ENCODE data around the gene DHX30. TPM values are rescaled to one million over a fixed set of nuclear protein-coding genes. Genes with fewer than 3 reads are reported as not detected.

Gene DHX30
- total and polyA plus RNA-seq, 2 of the 4 experiments (the other 2 are of a cell fraction): 55.6 to 57.2 TPM

GRCh38 chr3:47772047-47772446 is 30.9 kb upstream of the DHX30 start:
- H3K79me1 ChIP-seq (ENCODE audit: low read depth in 1 of 2, low read length in 2 of 2): peaks cover 0 to 64% of the 10 kb centered on the region in 2 experiments; a peak in 3 of 4 replicates
- H3K4me2 ChIP-seq (ENCODE audit: low read depth, low read length): no peak overlapping the region
- peaks cover 54% of the 10 kb centered on the region for H4K20me1 ChIP-seq (ENCODE audit: insufficient read depth, low read length)
- peaks cover 17% of the 10 kb centered on the region for H3K36me3 ChIP-seq (ENCODE audit: control insufficient read depth, insufficient read depth, low read length)
- dilution Hi-C loops (cut with HindIII; ENCODE audit: low sequenced_read_pairs, unreplicated experiment) (no loop called here), in situ Hi-C loops (cut with MboI; ENCODE audit: low sequenced_read_pairs) (no loop called here), intact Hi-C loops (cut with micrococcal nuclease) (loop anchor here (10.0 kb wide), 1 partner anchor 57 kb away; no protein-coding TSS in a partner anchor)
- H3K23ac ChIP-seq (ENCODE audit: low read depth, low read length): no peak overlapping the region
- no peaks in the 10 kb centered on the region; the same call in 1 of the 2 replicates for H3K9me1 ChIP-seq (ENCODE audit: insufficient read depth, low read length)
- no peak overlapping the region for H4K5ac ChIP-seq (ENCODE audit: low read depth, low read length)
- no peak overlapping the region for H2BK120ac ChIP-seq (ENCODE audit: low read depth, low read length)
- no peak overlapping the region for H3K4ac ChIP-seq (ENCODE audit: low read depth, low read length)
- no peak for ATAC-seq (ENCODE audit: low read depth)
- TF ChIP-seq MAFK (IDR thresholded peaks at IDR 0.05; ENCODE audit: low read depth, low read length): no peak
- no peak for TF ChIP-seq ELK1 (IDR thresholded peaks at IDR 0.05; ENCODE audit: borderline replicate concordance, low read depth, low read length)
- TF ChIP-seq POLR2A (IDR thresholded peaks at IDR 0.05; ENCODE audit: low read depth, low read length): no peak
- no CpG with 5 or more reads among the region's 8 CpGs for WGBS, 2 experiments (ENCODE audit: extremely low coverage in 2 of 2, insufficient read length in 1 of 2)
- no peak overlapping the region for H4K91ac ChIP-seq (ENCODE audit: insufficient read depth, low read depth, low read length)
- H2AFZ ChIP-seq (replicated peaks; ENCODE audit: low read length, poor library complexity): no peak overlapping the region
- ChIA-PET CTCF (interaction anchor here (0.6 kb wide), 1 partner anchor 242 kb away, joined by 3 read pairs; no protein-coding TSS in a partner anchor), POLR2A (ENCODE audit: unreplicated experiment) (no interaction called here)
- H4K8ac ChIP-seq (ENCODE audit: low read depth in 2 of 2, low read length in 2 of 2): no peak overlapping the region
- DNase-seq: no peak
- no peak overlapping the region for H3K56ac ChIP-seq (ENCODE audit: extremely low read depth, insufficient read depth, low read length)
- H2BK15ac ChIP-seq (ENCODE audit: low read depth, low read length): no peak overlapping the region
- no peak overlapping the region for H3K4me3 ChIP-seq (ENCODE audit: insufficient read depth, low read depth, low read length)
- H2BK20ac ChIP-seq (ENCODE audit: low read depth, low read length): no peak overlapping the region
- H3K27me3 ChIP-seq (ENCODE audit: control insufficient read depth, insufficient read depth, low read length): no peaks in the 10 kb centered on the region
- no peak overlapping the region for H3K18ac ChIP-seq (ENCODE audit: low read depth, low read length)
- no TSS peak for BruUV-seq (replicated peaks)
- no peak overlapping the region for H3K9ac ChIP-seq (ENCODE audit: low read depth, low read length)
- H3K27ac ChIP-seq (ENCODE audit: insufficient read depth, low read length): no peak overlapping the region
- H2AK5ac ChIP-seq (ENCODE audit: low read depth, low read length): no peak overlapping the region
- no peaks in the 10 kb centered on the region for H3K4me1 ChIP-seq (ENCODE audit: control insufficient read depth, insufficient read depth, low read length)
- H3K9me3 ChIP-seq (ENCODE audit: control insufficient read depth, insufficient read depth, low read length): no peaks in the 10 kb centered on the region
- no peak overlapping the region for H2BK5ac ChIP-seq (ENCODE audit: low read depth, low read length, poor library complexity, severe bottlenecking)
- no peak overlapping the region for H3K14ac ChIP-seq (replicated peaks; ENCODE audit: low read depth, low read length)
- H2AK9ac ChIP-seq (replicated peaks; ENCODE audit: low read depth, low read length, poor library complexity): no peak overlapping the region

All from IMR-90 (cell line).